CD4-positive, alpha-beta T cell treated with Interleukin-17A for 1 hour (primary cell): Measurements from ENCODE around the gene NME7.
"Not testable (repeated sequence)": the region's sequence is repeated elsewhere in the genome, so short reads cannot be mapped to it uniquely, and the experiment has no call there.

Experiments used
- DNase-seq: peaks from one replicate; pipeline ENCODE4 v3.0.0-alpha.2; 2020

Gene NME7

GRCh38 chr1:169212088-169212487 is 155.5 kb downstream of the NME7 start:
- DNase-seq, result no peak

GRCh38 chr1:169207797-169208520 is 159.6 kb downstream of the NME7 start:
- no peak for DNase-seq

DNA sequence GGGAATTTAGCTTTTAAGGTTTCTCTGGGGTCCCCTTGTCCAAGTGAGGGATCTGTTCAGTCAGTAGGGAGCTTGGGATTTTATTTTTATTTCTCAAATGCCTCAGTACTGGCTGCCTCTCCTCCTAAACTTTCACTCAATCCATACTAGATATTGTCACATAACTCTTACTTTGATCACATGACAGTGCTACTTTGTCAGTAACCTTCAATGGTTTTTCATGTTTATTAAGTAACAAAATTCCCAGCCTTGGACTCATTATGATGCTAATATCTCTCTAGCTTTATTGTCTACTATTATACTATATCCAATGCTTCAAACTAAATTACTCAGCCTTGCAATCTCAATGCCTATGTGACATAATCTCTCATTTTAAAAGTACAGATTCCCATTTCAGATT is 163.4 kb downstream of the NME7 start:
- DNase-seq, result no peak

DNA sequence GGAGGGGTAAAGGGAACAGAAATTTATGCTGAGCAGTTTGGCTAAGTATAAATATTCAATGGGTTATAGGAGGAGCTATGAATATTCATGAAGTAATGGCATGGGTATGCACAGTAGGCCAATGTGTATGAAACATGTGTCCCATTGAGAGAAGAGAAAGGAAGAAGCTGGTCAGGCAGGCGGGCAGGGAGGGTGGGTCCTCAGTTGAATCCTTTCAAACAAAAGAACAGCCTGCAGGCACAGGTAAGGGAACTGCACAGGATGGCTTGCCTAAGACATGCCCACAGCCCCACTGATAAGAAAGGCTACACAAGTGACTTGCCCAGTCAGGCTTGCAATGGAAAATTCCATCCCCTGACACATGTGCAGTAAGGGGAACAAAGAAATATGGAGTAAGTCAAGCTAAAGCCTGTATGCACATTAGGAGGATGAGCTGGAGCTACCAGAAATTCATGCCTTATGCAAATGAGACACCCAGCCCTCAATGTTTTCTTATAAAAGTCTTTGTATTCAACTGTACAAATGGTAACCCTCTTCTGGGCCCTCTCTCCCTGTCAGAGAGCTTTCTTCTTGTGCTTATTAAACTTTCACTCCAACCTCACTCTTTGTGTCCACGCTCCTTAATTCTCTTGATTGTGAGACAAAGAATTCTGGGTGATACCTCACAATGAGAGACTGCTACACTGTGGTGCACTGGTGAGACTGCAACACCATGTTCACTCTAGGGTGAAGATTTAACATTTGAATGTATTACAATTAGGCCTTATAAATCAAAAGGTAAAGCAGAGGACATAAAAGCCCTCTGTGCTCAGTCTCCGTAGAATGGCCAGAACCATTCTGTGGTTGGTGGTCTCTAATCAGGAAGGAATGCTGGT is 164.6 kb downstream of the NME7 start:
- no peak for DNase-seq

DNA sequence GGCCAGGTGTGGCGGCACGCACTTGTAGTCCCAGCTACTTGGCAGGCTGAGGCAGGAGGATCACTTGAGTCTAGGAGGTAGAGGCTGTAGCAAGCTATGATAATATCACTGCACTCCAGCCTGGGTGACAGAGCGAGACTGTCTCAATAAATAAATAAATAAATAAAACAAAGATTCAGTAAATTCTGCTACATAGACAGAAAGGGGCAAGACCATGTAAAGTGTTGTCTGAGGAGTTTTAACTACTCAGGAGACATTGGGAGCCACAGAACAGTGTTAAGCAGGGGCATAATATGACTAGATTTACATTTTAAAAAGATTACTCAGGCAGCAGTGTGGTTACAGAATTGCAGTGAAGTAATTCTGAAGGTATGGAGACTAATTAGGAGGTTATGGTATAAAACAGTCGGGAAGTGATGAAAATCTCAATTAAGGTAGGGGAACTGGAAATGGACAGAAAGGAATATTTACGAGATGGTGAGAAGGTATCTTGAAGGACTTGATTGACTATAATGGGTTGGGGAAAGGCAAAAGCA is 166.4 kb downstream of the NME7 start:
- no peak for DNase-seq

- no peak for DNase-seq
Observed at GRCh38 chr1:169200319-169200718, 167.3 kb downstream of the NME7 start.

DNA sequence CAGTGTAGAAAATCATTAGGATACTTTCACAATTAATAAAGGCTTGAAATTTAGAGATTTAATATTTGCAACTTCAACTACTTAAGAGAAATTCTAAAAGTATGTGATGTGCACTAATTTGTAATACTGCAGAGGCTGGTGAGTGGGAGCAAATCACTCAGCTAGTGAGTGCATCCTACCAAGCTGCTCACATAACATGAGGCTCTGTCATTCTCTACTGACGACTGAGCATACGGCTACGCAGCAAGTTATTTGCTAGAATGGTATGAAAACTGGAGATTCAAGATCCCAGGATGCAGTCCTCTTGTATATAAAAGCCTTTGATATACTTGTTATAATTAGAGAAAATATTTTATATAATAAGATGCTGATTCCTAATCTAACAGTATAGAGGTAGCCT is 171.0 kb downstream of the NME7 start:
- no peak for DNase-seq

DNA sequence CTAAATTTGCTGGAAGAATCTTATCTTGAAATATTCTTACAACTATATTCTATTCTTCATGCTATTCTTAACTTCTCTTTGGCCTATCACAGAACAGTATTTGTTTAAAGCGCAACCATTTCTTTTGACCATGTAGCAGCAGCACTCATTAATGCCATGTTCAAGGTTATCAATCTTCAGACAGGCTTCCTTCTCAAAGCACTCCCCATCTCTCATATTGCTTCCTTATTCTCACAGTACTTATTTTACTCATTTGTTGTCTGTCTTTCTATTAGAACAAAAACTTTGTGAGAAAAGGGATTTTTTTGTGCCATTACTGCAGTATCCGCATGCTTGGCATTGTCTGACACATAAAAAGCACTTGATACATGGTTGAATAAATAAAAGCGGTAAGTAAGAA is 171.4 kb downstream of the NME7 start:
- DNase-seq, result no peak

GRCh38 chr1:169193191-169193850 is 174.3 kb downstream of the NME7 start:
- no peak for DNase-seq

GRCh38 chr1:169186106-169186505 is 181.5 kb downstream of the NME7 start:
- DNase-seq, result no peak

DNA sequence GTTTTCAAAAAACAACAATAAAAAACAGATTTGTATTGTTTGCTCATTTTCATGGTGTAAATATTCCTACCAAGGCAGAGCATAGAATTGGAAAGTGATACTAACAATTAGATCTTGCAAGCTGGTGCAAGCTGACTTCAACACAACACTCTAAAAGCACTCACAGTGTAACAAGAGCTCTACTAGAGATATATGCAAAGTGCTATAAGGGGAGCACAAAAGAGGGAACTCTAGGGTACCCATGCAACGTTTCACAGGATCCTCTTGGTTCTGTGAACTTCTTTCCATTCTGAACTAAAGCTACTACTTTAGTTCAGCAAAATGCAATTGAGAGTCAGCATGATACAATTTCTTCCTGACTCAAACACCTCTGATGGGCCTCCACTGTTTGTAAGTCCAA is 182.8 kb downstream of the NME7 start:
- no peak for DNase-seq

DNA sequence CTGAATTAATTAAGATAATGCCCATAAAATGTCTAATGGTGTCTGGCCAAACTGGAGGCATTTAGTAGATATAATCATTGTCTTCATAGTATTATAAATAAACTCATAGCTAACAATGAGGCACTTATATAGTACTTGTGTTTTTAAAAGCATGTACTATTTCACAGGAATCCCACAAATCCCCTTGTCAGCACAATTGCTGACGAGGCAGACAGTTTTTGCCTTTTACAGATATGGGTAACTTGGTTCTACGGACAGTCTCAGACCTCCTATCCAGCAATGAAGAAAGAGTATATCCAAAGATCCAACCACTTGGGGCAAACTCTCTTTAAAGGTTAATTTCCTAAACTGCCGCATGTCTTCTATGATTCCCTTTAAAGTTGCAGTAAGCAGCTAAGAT is 187.4 kb downstream of the NME7 start:
- DNase-seq, result no peak

- DNase-seq, result not testable (repeated sequence)
Observed at GRCh38 chr1:169179431-169179830, 188.2 kb downstream of the NME7 start.

- no peak for DNase-seq
Observed at GRCh38 chr1:169175461-169175860, 192.1 kb downstream of the NME7 start.

DNA sequence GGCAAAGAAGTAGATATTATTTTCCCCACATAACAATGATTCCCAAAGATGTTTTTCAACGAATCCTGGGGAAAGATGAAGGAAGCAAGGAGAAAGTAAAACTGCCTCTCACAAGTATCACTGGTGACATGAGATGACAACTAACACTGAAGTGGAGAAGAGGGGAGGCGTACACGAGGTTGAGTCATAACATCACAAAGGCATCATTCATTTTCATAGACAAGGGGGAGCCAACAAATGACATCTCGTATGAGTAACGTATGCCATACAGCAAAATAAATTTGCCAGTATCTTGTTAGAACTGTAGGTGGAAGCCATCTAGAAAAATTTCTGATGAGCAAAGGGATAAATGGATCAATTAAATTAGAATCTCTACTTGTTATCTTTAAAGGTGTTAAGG is 204.5 kb downstream of the NME7 start:
- no peak for DNase-seq

DNA sequence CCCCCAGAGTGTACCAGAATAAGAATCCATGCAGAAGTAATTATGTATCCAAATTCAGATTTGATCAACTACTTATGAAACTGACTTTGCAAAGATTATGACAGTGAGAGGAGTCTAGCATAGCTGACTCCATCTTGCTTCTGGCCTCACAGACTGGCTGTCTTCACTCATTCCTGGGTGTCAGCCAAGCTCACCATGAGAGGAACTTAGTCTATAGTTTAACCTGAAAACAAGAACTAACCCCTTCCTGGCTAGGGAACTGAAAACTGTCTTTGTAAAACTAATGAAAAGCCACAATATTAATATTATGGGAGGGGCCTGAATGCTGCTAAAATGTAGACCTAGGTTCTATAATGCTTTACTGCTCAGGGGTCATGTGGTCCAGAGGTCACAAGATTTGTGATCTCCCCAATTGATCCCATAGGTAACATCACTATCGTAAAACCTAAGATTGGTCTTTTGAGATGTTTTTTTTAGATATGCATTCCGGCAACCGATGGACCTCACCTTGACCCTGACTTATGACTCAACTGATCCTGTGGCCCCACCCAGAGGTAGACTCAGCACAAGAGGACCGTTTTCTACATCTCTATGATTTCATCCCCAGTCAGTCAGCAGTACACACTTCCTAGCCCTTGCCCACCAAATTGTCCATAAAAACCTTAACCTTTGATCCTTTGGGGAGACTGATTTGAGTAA is 206.0 kb downstream of the NME7 start:
- no peak for DNase-seq

GRCh38 chr1:169160845-169161495 is 206.6 kb downstream of the NME7 start:
- no peak for DNase-seq

GRCh38 chr1:169156580-169156979 is 211.0 kb downstream of the NME7 start:
- DNase-seq, result no peak

DNA sequence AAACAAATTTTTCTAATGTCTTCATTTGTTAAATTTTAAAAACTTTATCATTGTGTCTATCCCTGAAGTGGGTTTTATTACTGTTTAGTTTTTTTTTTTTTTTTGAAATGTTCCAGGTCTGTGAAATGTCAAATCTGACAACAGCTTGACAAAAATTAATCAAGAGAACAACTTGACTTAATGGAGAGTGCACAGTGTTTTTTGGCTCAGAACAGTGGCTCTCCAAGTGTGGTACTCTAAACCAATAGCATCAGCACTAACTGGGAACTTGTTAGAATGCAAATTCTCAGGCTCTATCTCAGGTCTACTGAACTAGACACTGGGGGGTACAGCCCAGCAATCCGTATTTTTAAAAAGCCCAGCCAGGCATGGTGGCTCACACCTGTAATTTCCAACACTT is 211.9 kb downstream of the NME7 start:
- no peak for DNase-seq

GRCh38 chr1:169151338-169151837 is 216.2 kb downstream of the NME7 start:
- DNase-seq, result no peak

GRCh38 chr1:169150641-169151337 is 216.8 kb downstream of the NME7 start:
- no peak for DNase-seq
